Measurements from ENCODE around the gene DVL1.

DNA sequence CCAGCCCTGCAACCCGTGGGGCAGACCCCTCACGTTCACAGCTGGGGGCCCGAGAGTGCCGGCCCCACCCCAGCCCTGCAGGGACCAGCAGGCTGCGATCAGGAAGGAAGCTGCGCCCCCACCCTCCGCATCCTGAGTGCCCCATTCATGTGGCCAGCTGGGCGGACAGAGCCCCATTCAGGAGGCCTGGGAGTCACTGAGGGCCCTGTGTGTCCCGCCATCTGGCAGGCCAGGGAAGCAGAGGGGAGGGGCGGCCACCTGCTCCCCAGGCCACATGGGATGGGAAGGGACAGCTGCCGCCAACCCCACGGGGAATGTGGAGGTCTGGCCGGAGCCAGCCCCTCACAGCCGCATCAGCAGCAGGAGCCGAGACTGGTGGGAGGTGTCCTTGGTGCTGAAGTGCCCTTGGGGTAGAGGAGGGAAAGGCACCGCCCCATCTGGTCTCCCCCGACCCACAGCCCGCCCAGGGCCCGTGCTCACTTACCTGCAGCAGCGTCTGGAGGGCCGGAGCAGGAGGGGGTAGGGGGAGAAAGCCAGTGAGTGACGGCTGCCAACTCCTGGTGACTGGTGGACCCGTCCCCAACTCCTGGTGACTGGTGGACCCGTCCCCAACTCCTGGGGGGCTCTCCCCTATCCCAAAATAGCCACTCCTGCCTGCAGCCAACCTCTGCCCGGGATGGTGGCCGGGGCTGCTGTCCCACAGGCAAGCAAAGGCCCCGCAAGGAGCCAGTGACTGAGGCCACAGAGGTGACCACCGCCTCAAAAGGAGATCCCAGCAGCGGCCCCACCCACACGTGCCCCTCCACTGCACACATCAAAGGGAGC, 50.1 kb downstream of the DVL1 start:
- TF ChIP-seq, protein P1, sequence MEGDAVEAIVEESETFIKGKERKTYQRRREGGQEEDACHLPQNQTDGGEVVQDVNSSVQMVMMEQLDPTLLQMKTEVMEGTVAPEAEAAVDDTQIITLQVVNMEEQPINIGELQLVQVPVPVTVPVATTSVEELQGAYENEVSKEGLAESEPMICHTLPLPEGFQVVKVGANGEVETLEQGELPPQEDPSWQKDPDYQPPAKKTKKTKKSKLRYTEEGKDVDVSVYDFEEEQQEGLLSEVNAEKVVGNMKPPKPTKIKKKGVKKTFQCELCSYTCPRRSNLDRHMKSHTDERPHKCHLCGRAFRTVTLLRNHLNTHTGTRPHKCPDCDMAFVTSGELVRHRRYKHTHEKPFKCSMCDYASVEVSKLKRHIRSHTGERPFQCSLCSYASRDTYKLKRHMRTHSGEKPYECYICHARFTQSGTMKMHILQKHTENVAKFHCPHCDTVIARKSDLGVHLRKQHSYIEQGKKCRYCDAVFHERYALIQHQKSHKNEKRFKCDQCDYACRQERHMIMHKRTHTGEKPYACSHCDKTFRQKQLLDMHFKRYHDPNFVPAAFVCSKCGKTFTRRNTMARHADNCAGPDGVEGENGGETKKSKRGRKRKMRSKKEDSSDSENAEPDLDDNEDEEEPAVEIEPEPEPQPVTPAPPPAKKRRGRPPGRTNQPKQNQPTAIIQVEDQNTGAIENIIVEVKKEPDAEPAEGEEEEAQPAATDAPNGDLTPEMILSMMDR (IDR thresholded peaks at IDR 0.05; ENCODE audit: low read depth, low read length) = no peak
- TF ChIP-seq, protein P2, sequence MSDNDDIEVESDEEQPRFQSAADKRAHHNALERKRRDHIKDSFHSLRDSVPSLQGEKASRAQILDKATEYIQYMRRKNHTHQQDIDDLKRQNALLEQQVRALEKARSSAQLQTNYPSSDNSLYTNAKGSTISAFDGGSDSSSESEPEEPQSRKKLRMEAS (IDR thresholded peaks at IDR 0.05; ENCODE audit: low read depth, low read length) = peak; percentile 15; the same call in 1 of the 2 replicates

Measured in NB4 (cell line).